Right lobe of liver (tissue), 4 donors: ENCODE measurements around the gene CHST15.

Experiments used
- POLR2A ChIP-seq: fragments of 450-650 bp; IDR thresholded peaks from one replicate; pipeline ENCODE4 v1.6.1; 2017; ENCODE audit warnings: antibody characterized with exemption, mild to moderate bottlenecking
- TF ChIP-seq, protein P1 (sequence below), 4 donors: fragments of 200-600 bp in 3 of 4; fragments of 450-650 bp in 1 of 4; IDR thresholded peaks; one replicate each; pipeline versions ENCODE4 v1.5.1 to v1.8.0; 2016 to 2022; ENCODE audit warnings: antibody characterized with exemption in 4 of 4, mild to moderate bottlenecking in 2 of 4
- donor health status: DM: no; HTN: no; CAD: no.
- donor health status: DM: no; HTN: no; CAD: no.
- donor health status: DM: no; HTN: yes; CAD: no.

DNA sequence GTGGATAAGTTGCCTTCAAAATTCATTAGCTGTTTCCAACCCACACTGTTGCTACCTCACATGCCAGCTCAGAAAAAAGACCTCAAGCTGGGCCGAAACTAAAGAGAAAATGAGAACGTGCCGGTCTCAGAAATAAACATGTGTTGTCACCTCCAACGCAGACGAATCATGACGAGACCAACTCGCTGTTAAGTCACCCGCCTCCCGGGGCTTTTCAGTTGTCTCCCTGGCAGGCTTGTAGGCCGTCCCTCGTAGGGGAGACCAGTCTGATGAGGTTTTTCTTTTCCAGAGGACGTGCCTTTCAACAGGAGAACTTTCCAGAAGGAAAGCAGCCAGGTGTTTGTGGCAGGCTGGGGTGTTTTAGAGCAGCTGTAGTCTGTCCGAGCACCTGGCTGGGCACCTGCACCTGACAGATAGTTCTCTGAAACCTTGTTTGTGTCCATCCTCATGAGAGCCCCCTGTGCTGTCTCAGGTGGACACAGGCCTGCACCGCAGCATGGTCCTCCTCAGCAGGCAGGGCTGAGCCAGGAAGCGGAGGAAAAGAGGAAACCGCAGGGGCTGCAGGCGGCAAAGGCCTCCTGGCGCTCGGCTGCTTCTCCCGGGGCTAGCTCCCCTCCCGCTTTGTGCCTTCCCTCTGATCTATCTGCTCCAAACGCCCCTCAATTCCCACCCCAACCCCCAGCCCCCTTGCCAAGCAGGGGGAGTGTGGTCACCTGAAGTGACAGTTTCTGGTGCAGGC lies 78.8 kb downstream of the CHST15 start:
- no peak for TF ChIP-seq POLR2A
- TF ChIP-seq, protein P1, sequence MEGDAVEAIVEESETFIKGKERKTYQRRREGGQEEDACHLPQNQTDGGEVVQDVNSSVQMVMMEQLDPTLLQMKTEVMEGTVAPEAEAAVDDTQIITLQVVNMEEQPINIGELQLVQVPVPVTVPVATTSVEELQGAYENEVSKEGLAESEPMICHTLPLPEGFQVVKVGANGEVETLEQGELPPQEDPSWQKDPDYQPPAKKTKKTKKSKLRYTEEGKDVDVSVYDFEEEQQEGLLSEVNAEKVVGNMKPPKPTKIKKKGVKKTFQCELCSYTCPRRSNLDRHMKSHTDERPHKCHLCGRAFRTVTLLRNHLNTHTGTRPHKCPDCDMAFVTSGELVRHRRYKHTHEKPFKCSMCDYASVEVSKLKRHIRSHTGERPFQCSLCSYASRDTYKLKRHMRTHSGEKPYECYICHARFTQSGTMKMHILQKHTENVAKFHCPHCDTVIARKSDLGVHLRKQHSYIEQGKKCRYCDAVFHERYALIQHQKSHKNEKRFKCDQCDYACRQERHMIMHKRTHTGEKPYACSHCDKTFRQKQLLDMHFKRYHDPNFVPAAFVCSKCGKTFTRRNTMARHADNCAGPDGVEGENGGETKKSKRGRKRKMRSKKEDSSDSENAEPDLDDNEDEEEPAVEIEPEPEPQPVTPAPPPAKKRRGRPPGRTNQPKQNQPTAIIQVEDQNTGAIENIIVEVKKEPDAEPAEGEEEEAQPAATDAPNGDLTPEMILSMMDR (IDR thresholded peaks at IDR 0.05) = no peak
